CMK (cell line): Measurements from ENCODE around the gene GCDH.
"Not testable (repeated sequence)": the region's sequence is repeated elsewhere in the genome, so short reads cannot be mapped to it uniquely, and the experiment has no call there.

Experiments
- DNase-seq: peaks from one replicate; pipeline ENCODE4 v3.0.0-alpha.2; 2010; ENCODE audit warnings: low read depth

The GCDH gene

GRCh38 chr19:12907166-12907565 lies 16.2 kb downstream of the GCDH start:
- no peak for DNase-seq

GRCh38 chr19:12912571-12912970 lies 21.6 kb downstream of the GCDH start:
- DNase-seq = no peak

- DNase-seq = no peak
Observed at GRCh38 chr19:12913011-12913561, 22.1 kb downstream of the GCDH start.

- DNase-seq = peak; percentile 86
Observed at GRCh38 chr19:12913851-12914690, 23.1 kb downstream of the GCDH start.

- DNase-seq = not testable (repeated sequence)
Observed at GRCh38 chr19:12915860-12916259, 24.9 kb downstream of the GCDH start.

GRCh38 chr19:12918253-12918652 lies 27.3 kb downstream of the GCDH start:
- DNase-seq = no peak

GRCh38 chr19:12921047-12921446 lies 30.1 kb downstream of the GCDH start:
- DNase-seq = no peak

- DNase-seq = no peak
Observed at GRCh38 chr19:12922959-12923358, 32.0 kb downstream of the GCDH start.

GRCh38 chr19:12924621-12925310 lies 33.8 kb downstream of the GCDH start:
- DNase-seq = no peak

GRCh38 chr19:12930002-12930645 lies 39.2 kb downstream of the GCDH start:
- no peak for DNase-seq

- no peak for DNase-seq
Observed at GRCh38 chr19:12932392-12933286, 41.7 kb downstream of the GCDH start.

GRCh38 chr19:12933287-12934072 lies 42.5 kb downstream of the GCDH start, which contains the start of gene FARSA:
FARSA (minus strand) TSS chr19:12933711; CDS start chr19:12933696, 15 bp downstream.
- DNase-seq = peak; percentile 79

- DNase-seq = no peak
Observed at GRCh38 chr19:12935071-12935470, 44.1 kb downstream of the GCDH start.

GRCh38 chr19:12936582-12936981 lies 45.6 kb downstream of the GCDH start:
- DNase-seq = no peak

GRCh38 chr19:12937093-12937926 lies 46.4 kb downstream of the GCDH start:
- peak; percentile 99 for DNase-seq

GRCh38 chr19:12937927-12938778 lies 47.2 kb downstream of the GCDH start, which contains the start of gene CALR:
CALR (plus strand) TSS chr19:12938609; CDS start chr19:12938680, 71 bp downstream.
- peak; percentile 98 for DNase-seq

- peak; percentile 76 for DNase-seq
Observed at GRCh38 chr19:12938779-12939601, 48.0 kb downstream of the GCDH start.

GRCh38 chr19:12939975-12940423 lies 49.0 kb downstream of the GCDH start:
- peak; percentile 52 for DNase-seq
